Fibroblast of the aortic adventitia (primary cell): Measurements from ENCODE around the gene ZNF419. TPM values are rescaled to one million over a fixed set of nuclear protein-coding genes. Genes with fewer than 3 reads are reported as not detected.
A peak's percentile ranks its signal among the peaks of the same experiment; 100 is the strongest.

ENCODE experiments used
- DNase-seq: peaks from one replicate; pipeline ENCODE4 v3.0.0-alpha.2; 2010; ENCODE audit warnings: low read depth
- H3K4me3 ChIP-seq: 2 replicates; pipeline ENCODE4 v1.5.1; 2011; ENCODE audit warnings: low read depth, mild to moderate bottlenecking, control low read depth, low read length, moderate library complexity
- total RNA-seq: library from RNA; depleted of rRNA; stranded (reverse); fragments of >200 nt; gene quantifications from 2 replicates; pipeline ENCODE4 v1.2.3, GENCODE V29; 2012; ENCODE audit warnings: low replicate concordance
- TF ChIP-seq, protein P1 (sequence below): IDR thresholded peaks from 2 replicates; pipeline ENCODE4 v1.5.1; 2011; ENCODE audit warnings: mild to moderate bottlenecking, low read length, control low read depth, inconsistent platforms; ENCODE audit not compliant: insufficient read depth

Gene ZNF419
- 7.8 and 10.3 TPM in 2 replicates for total RNA-seq

DNA sequence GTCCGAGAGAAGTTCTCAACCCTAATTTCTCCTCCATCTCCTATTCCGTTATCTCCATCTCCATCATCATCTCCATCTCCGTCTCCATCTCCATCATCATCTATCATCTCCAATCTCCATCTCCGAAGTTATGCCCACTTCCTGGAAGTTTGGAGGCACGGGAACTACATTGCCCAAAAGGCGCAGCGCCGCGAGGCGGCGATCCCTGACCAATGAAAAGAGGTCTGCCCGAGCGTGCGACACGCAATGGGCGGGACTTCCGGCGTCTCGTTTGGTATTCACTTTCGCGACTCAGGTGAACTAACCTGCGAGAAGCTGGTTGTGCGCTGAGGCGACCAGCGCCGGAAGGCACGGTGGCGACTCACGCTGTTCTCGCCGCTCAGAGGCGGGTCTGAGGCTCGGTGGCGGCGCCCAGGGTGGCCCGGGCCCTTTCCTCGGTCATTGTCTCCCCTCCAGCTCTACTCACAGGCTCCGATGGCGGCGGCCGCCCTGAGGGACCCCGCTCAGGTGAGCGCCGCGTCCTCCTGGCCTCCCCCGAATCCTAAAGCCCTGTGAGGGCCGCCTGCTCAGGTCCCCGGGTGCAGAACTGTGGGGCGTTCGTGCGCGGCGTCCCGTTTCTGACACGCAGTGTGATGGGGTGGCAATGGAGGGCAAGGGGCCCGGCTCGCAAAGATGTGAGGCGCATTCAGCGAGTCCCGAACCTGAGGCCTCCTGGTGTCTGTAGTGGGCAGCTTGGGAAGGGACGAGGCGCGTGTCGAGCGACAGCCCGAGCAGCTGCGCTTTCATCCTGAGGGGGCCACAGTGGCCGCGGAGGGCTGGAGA, at the start of gene ZNF419:
Gene ZNF419 (plus strand): TSS at position 274 of the 822 bp plus-strand sequence. CDS start 201 bp downstream, at position 475.
- peak; percentile 80 for DNase-seq
- TF ChIP-seq, protein P1, sequence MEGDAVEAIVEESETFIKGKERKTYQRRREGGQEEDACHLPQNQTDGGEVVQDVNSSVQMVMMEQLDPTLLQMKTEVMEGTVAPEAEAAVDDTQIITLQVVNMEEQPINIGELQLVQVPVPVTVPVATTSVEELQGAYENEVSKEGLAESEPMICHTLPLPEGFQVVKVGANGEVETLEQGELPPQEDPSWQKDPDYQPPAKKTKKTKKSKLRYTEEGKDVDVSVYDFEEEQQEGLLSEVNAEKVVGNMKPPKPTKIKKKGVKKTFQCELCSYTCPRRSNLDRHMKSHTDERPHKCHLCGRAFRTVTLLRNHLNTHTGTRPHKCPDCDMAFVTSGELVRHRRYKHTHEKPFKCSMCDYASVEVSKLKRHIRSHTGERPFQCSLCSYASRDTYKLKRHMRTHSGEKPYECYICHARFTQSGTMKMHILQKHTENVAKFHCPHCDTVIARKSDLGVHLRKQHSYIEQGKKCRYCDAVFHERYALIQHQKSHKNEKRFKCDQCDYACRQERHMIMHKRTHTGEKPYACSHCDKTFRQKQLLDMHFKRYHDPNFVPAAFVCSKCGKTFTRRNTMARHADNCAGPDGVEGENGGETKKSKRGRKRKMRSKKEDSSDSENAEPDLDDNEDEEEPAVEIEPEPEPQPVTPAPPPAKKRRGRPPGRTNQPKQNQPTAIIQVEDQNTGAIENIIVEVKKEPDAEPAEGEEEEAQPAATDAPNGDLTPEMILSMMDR: peak; percentile 22
- H3K4me3 ChIP-seq: peak within 1 kb of the TSS; percentile 97

DNA sequence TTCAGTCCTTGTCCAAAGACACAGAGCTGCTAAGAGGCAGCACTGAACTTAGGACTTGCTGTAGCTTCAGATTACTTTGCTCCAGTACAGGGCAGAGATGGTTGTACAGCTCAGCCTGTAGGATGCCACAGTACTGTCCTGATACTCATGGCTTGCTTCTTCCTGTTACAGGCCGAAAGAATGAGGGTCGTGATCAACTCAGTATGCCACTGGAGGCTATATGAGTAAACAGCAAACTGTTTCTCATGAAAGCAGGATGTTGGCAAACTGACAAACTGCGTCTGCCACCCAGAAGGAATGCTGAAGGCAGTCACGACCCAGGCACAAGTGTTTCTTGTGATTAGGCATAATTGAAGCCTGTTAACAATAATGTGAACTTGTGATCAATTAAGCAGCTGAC, 49.6 kb upstream of the ZNF419 start:
- TF ChIP-seq, protein P1: no peak
- no peak for DNase-seq
- no peak overlapping the region for H3K4me3 ChIP-seq

DNA sequence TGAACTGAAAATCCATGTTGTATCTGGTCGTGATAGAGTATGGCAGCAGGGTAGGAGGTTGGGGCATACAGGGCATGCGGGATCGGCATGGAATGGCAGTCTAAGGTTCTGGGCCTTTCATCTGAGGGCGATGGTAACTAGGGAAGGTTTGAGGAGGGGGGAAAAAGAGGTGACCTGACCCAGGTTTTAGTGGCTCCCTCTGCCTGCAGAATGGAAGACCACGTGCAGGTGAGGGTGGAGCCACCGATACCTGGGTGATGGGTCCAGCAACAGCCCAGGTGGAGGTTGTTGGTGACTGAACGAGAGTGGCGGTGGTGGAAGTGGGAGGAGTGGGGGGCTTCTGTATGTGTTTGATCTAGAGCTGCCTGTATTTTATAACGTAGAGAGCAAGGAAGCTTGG, 48.6 kb upstream of the ZNF419 start:
- no peak for DNase-seq
- TF ChIP-seq, protein P1: no peak
- H3K4me3 ChIP-seq: no peak overlapping the region

DNA sequence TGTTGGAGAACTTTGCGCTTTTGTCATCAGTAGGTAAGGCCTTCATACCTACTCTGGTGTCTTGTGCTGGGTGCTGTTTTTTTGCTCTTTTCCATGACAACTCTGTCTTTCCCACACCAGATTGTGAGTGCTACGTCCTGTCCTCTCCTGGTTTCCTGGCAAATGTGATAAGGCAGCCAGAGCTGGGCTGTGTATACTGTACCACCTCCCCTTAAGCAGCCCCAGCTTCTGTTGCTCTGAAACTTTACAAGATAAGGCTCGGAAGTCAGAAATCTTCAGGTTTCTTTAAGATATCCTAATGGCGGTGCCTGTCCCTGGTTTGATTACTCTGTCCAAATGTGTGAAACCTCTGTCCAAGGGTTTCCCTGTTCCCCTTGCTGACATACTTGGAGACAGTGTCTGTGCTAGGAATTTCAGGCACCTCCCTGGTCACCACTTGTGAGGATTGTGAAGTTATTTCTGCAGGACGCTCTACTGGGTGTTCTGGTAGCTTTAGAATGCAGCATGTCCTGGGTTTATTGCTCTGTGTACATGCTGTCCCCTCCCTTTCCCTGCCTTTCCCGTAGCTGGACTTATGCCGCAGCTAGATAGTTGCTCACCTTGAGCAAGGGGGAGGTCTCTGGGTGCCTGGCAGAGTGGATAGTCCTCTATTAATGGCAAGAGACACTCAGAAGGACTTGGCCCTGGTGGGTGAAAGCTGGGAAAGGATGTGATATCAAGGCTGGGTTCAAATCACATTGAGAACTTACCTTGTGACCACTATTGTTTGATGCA, 45.4 kb upstream of the ZNF419 start:
- DNase-seq: no peak
- TF ChIP-seq, protein P1: no peak
- no peak overlapping the region for H3K4me3 ChIP-seq

DNA sequence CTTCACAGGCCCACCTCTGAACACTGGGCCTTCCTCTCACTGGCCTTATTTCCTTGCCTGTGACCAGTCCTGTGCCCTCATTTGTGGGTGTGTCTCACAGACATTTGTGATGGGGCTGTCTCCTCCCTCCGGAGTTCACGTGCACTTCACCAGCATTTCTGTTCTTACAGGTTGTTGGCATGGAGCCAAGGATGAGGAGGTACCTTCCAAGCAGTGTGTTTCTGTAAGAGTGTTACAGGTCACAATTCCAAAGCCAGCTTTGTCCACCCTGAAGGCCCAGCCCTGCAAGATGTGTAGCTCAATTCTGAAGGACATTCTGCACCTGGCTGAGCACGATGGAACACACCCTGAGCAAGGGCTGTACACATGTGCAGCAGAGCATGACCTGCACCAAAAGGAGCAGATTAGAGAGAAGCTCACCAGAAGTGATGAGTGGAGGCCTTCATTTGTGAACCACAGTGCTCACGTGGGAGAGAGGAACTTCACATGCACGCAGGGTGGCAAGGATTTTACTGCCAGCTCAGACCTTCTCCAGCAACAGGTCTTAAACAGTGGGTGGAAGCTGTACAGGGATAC, 44.3 kb upstream of the ZNF419 start:
- DNase-seq: no peak
- TF ChIP-seq, protein P1: no peak
- no peak overlapping the region for H3K4me3 ChIP-seq

DNA sequence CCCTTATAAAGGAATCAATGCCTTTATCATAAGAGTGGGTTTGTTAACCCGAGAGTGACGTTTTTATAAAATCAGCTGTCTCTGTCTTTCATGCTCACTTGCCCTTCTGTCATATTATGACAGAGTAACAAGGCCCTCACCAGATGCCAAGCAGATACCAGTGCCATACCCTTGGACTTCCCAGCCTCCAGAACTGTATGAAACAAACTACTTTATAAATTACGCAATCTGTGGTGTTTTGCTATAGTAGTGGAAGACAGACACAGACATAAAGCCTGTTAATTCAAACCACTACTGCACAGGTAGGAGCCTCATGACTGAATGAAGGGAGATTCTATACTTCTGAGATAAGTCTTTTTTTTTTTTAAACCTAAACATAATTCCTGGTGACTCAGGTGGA, 35.2 kb upstream of the ZNF419 start:
- H3K4me3 ChIP-seq: no peak overlapping the region
- DNase-seq: no peak
- TF ChIP-seq, protein P1: no peak
